GM21390 (cell line): ENCODE data around the gene EMILIN2.

Source experiments
- ATAC-seq: cut with Tn5 transposase; IDR thresholded peaks from one replicate; pipeline ENCODE4 v1.9.1; 2021; ENCODE audit not compliant: unreplicated experiment

The EMILIN2 gene

DNA sequence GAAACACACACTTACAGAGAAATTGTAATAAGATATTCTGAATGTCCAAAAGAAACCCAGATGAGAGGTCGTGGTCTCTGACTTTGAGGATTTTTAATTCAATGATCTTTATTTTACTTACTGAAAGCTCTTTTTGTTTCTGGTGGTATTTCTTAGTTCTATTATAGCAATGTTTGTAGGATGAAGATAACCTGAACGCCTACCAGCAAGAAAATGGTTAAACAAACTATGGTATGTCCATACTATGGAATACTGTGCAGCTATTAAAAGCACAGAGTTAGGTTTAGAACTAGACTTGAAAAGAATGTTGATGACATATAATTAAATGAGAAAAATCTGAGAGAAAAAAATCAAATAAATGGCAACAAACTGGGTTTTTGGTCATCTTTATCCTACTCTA is 105.8 kb downstream of the EMILIN2 start:
- ATAC-seq, result no peak

DNA sequence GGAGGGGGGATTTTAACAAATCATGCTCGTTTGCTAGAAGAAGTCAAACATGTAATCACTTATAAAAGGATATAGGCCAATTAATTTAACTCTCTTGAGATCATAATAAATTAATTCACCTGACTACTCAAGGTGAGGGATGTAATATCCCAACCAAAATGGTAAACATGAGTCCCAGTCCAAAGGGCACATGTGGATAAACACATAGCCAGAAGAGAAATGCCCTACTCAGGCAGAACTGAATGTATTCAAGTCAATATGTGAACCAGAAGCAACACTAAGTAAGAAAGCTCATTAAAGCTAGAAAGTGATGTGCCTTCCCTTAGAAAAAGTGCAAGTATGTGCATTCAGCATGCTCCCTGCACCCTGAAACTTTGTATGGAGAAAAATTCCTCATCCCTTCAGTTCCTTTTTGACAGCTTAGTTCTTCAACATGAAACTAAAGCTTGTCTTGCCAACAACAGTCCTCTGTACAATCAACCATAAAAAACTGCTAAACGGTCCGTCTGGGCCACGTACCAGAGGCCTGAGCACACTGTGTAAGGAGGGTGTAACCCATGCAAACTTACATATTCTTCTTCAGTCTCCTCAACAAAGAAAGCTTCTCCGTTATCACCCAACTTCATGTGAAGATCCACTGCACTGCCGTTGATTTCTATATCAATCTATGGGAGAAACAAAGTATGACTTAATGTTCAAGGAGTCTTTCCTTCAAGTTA is 107.3 kb downstream of the EMILIN2 start:
- ATAC-seq, result no peak

DNA sequence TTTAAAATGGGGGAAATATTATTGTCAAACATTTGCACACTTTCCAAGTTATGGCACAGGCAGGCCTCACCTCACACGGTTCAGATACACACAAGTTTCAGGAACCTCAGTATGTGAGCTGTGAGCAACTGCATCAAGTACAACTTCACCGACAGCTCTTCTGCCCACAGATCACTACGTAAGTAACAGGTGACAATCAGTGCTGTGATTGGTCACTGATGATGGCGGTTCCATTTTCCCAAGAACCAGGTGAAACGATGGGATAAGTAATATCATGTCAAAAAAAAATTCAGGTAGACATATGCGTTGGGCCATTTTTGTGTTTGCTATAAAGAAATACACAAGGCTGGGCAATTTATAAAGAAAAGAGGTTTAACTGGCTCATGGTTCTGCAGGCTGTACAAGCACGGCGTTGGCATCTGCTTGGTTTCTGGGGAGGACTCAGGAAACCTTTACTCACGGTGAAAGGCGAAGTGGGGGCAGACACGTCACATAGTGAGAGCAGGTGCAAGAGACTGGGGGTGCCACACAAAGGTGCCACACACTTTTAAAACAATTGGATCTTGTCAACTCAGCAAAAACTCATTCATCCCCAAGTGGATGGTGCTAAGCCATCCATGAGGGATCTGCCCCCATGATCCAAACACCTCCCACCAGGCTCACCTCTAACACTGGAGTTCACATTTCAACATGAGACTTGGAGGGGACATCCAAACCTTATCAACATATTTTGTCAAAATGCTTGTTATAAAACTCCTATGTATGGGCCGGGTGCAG is 108.3 kb downstream of the EMILIN2 start:
- ATAC-seq, result no peak

DNA sequence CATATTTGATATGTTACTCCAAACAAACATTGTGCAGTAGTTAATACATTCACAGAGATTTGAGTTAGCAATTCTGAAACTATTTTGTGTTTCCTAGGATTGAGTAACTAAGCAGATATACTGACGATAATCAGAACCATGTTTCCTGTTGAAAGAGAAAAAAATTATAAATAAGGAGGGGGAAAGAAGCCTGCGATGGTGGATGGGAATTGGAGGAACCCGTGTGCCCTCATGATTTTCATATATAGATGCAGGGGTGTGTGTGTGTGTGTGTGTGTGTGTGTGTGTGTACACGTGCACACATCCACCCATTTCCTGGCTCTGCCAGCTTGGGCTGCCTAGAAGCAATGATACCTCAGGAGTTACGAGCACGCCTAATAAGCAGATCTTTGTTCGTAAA is 109.2 kb downstream of the EMILIN2 start:
- no peak for ATAC-seq

DNA sequence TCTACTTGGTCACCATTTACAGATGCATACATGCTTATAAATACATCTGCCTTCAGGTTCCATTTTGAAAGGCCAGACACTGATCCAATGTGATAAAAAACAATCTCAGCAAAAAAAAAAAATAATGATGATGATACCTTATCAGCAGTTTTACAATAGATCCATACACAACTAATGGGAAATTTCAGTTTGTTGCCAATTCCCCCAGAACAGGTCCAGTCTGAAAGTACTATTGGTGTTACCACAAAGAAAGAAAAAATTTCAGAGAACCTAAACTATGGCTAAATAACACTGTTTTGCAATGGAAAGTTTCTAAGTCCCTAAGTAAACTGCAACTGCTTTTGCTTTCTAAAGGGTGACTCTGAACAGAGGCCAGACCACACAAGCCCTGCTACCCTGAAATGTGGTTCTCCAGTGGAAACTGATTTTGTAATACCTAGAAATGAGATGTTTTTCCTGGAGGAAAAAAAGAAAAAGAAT is 112.1 kb downstream of the EMILIN2 start:
- peak; percentile 50 for ATAC-seq

DNA sequence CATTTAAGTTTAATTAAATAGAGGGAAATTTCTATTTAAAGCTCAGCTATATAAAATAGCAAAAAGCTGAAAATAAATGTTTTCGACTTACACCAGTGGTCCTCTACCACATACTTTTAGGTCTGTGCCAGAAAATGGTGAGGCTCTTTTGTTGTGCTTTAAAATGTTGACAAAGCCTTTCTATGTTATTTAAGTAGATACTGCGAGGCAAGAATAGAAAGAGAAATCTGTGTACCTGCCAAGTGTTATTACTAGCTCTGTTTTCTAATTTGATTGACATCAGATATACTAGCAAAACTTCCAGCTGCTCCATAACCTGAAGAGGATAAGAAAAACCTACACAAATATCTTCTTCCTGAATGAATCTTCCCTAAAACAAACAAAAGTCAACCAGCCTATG is 112.5 kb downstream of the EMILIN2 start:
- ATAC-seq, result no peak

DNA sequence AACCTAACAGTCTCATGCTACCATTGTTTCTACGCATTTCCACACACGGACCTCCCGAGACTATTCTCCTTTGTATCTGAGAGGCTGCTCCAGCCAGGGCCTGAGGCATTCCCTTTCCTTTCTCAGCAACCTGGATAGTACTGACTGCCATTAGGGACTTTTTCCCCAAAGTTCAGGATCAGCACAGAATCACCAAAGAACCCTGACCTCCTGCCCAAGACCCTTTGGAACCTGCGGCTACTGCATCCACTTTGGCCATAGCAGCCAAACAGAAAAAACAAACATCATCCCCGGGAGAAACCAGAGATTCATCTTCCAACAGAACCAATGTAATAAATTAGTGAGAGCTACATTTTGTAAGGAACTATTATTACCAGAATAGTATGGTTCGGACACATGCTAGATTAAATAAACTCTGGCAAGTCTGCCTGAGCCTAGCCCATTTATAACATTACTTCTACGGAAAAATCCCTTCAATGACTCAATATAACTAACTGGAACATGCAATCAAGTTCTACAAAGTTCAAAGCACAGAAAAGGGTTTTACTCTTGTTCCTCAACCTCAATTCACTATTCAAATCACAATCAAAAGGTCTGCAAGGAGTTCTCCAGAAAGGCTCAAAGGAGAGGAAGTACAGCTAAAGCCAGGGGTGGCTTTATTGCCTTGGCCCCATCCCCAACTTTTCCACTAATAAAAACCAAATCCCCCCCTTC is 114.3 kb downstream of the EMILIN2 start:
- ATAC-seq, result no peak

DNA sequence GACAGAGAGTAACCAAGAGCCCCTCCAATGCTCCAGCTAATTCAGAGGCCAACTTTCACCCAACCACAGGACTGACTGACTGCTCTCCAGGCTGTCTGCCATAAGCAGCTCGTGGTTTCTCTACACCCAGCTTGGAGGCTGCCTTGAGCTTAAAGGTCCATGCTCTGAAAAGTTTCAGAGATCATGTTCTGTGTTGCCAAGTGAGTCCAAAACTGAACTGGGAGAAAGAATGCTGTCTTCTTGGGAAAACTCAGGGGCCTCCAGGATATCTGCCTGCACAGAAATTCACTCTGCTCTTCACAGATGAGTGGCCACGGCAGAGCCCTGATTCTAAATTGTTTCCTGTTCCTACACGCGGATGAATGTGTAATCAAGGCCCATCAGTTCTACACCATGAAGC is 115.0 kb downstream of the EMILIN2 start:
- no peak for ATAC-seq

DNA sequence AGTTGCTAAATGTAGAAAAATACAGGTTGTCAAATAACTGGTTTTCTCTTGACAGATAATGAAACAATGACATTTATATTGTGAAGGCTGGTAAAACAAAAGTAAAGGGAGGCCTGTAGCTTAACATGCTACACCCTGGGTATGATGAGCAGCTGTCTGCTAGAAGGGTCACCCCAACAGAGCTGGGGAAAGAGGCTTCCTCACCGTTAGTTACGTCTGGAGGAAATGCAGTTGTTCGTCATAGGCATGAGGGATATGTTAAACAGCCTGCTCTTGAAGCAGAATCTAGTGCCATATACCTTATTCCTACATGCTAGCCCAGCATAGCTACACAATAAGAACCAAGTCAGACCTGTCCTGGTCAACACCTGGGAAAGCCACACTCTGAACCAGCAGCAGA is 116.2 kb downstream of the EMILIN2 start:
- no peak for ATAC-seq

DNA sequence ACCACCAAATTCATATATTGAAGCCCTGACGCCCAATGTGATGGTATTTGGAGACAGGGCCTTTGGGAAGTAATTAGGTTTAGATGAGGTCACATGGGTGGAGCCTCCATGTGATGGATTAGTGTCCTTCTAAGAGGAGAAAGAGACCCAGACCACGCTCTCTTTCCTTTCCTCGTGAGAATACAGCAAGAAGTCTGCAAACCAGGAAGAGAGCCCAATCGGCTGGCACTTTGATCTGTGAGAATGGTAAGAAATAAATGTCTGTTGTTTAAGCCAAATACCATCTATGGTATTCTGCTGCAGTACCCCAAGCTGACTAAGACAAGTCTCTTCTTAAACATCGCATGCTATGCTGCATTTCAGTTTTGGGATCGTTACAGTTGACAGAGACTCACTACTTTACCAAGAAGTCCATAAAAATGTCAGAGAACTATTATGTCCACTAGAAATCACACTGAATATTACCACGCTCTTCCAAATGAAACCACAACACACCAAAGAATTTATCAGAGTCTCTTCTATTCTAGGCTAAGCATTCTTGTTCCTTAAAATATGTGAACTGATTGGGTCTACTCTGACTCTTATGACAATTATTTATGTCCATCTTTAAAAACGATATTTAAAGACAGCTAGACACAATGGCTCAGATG is 117.7 kb downstream of the EMILIN2 start:
- ATAC-seq, result no peak
